ENCODE data around the gene DNAJC5. TPM values are rescaled to one million over a fixed set of nuclear protein-coding genes. Genes with fewer than 3 reads are reported as not detected.
"Not testable (repeated sequence)": the region's sequence is repeated elsewhere in the genome, so short reads cannot be mapped to it uniquely, and the experiment has no call there.

DNAJC5 gene
- total RNA-seq, 4 donors from 2014 or later = 29.9 to 56.3 (median 45.4) TPM

- DNase-seq (ENCODE audit: low spot score) (no peak), ATAC-seq (ENCODE audit: low FRiP score) (no peak)
- no peak for TF ChIP-seq CTCF (IDR thresholded peaks at IDR 0.05)
Observed at GRCh38 chr20:63968136-63968927, 73.4 kb downstream of the DNAJC5 start.

GRCh38 chr20:63968928-63969760 lies 74.2 kb downstream of the DNAJC5 start:
- TF ChIP-seq CTCF (IDR thresholded peaks at IDR 0.05) = no peak
- DNase-seq (ENCODE audit: low spot score) (peak; percentile 21), ATAC-seq (ENCODE audit: low FRiP score) (no peak)

GRCh38 chr20:63969838-63970713 lies 75.2 kb downstream of the DNAJC5 start, which contains the start of gene ZNF512B:
Gene ZNF512B (minus strand): TSS chr20:63969930. CDS start chr20:63967950, 1,980 bp downstream.
- peak; percentile 24 for ATAC-seq (ENCODE audit: low FRiP score)
- no peak for TF ChIP-seq CTCF (IDR thresholded peaks at IDR 0.05)
- no peak for DNase-seq (ENCODE audit: low spot score)

GRCh38 chr20:63970714-63971431 lies 75.9 kb downstream of the DNAJC5 start:
- no peak for ATAC-seq (ENCODE audit: low FRiP score)
- no peak for TF ChIP-seq CTCF (IDR thresholded peaks at IDR 0.05)
- no peak for DNase-seq (ENCODE audit: low spot score)

GRCh38 chr20:63971960-63972311 lies 77.0 kb downstream of the DNAJC5 start:
- not testable (repeated sequence) for DNase-seq (ENCODE audit: low spot score)

GRCh38 chr20:63972312-63973159 lies 77.6 kb downstream of the DNAJC5 start:
- TF ChIP-seq CTCF (IDR thresholded peaks at IDR 0.05) = no peak
- no peak for ATAC-seq (ENCODE audit: low FRiP score)

More at GRCh38 chr20:63971960-63972311, 77.0 kb downstream of the DNAJC5 start:
- ATAC-seq (ENCODE audit: low FRiP score) = not testable (repeated sequence)

More at GRCh38 chr20:63972312-63973159, 77.6 kb downstream of the DNAJC5 start:
- no peak for DNase-seq (ENCODE audit: low spot score)
